Stimulated activated CD8-positive, alpha-beta memory T cell treated with anti-CD3 and anti-CD28 coated beads, Interleukin-15, amount 100 ng/mL, for 4 hours (primary cell): Measurements from ENCODE around the gene TRIO.

Experiments
- DNase-seq, 2 donors: peaks; one replicate each; pipeline ENCODE4 v3.0.0-alpha.2; 2020; ENCODE audit warnings: low read depth in 2 of 2

Gene TRIO

GRCh38 chr5:14411216-14411615, 268.1 kb downstream of the TRIO start:
- no peak for DNase-seq

DNA sequence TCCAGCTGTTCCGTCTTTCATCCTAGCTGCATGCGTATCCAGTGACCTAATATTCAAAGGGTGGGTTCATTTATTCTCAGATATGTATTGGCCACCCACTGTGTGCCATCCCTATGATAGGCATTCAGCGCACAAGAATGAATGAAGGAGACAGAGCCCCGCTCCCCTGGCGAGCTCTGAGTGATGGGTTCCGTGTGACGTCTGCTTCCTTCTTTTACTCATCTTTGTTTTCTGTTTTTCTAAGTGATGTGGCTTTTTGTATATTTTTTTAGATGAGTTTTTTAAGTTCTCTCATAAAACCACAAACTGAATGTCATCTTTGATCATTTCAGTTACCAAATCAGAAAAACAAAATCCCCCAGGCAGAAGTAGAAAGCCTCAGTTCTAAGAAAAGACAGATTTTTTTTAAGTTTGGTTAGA, 270.2 kb downstream of the TRIO start:
- no peak for DNase-seq

GRCh38 chr5:14414007-14414406, 270.9 kb downstream of the TRIO start:
- DNase-seq: no peak

DNA sequence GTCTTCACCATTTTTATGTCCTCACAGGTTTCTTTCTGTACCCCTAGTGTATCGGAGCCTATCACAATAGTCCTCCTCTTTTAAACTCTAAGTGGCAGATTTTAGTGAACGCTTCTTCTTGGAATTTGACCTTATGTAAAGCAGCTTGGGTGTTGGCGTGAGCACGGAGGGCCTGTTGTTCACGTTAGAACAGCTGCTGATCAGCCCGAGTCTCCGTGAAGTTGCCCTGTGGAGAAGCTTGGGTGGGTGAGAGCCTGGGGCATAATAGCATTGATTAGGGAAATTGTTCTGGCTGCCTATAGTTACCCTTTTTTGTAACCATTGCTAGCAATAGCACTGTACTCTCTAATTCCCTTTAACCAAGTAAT, 271.5 kb downstream of the TRIO start:
- no peak for DNase-seq

DNA sequence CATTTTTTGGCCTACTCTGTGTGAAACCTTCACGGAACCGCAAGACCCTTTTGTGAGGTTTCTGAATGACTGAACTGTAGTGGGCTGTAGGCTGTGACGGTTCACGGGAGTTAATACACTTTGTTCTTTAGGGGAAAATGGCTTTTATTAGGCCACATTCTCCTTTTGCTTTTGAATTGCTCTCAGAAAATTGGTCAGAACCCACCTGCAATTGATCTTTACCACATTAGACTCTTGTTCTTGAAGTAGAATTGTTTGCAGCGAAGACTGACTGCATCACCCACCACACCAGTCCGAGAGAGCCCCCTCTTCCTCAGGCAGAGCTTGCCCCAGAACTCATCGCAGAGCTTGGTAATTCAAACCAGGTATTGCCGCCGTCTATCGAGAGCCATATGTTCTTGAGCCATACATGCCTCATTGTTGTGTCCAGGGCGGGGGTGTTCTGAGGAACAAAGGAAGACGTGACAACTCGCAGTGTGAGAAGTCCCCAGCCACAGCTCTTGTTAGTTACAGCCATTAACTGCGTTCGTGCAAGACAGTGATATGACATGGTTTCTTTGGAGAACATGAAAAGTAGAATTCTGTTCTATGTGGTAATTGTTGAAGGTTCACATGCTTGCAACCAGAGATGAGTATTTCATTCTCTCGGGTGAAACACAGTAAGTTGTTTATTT, 272.0 kb downstream of the TRIO start:
- no peak for DNase-seq

GRCh38 chr5:14415698-14416074, 272.5 kb downstream of the TRIO start:
- DNase-seq: no peak

DNA sequence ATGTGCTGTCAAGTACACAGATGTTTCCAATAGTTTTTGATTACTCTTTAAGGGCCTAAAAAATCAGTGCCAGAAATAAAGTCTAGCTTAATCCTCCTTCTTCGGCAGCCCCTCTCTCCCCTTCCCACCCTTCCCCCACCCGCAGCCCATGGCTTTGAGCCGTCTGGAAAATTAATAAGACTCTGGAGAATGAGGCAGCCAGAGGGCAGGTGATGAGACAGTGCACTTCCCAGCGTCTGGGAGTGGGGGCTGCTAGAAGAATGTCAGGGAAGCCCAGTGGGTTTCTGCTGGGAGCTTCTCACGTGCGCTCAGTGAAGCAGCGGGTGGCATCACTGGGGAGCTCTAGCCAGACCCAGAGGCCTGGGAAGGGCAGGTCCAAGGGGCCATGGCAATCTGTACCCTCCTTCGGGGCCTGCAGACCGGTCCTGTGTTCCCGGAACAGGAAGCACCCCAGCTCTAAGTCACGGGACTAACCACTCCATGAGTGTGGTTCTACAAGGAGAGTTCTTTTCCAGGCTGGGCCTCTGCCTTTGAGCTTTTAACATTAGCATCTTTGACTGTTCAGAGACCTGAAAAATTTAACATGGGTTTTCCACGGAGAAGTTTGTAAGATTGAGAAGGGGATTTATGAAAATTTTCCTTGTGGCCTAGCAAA, 273.6 kb downstream of the TRIO start:
- no peak for DNase-seq

- DNase-seq: no peak
Measured at GRCh38 chr5:14417276-14417730, 274.2 kb downstream of the TRIO start.

DNA sequence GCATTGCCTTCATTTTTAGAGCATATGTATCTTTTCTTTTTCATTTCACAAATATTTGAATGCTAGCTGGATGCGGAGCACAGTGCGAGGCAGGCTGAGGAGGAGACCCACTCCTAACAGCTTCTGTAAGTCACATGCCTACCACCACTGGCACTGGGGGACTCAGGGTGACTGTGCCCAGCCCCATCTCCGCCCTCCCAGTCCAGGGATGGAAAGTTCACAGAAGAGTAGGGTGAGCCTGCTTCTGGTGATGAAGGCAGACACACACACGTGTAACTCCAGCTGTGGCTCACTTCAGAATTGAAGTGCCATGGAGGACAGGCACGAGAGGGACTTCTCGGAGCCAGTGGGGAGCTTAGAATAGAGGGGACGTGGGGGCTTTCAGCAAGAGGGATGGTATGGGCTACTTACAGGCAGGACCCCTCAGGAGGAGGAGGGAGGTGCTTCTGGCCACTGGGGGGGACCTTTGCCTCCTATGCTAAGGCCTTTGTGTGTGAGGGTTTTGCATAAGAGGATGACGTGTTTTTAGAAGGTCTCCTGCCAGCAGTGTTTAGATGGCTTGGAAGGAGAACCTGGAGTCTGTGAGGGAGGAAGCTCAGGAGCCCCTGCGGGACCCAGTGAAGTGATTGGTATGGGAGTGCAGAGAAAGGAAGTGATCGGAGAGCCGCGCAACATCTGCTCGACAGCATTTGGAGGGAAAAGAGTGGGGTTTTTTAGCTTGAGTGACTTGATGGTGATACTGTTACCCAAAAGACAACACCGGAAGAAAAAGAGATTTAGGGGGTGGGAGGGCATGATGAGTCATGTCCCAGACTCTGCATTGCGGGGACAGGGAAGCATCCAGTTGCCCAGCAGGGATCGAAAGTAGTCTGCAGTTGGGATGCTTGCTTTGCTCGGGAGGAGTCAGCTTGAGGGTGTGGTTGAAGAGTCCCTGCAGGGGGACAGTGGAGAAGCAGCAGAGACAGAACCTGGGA, 274.9 kb downstream of the TRIO start:
- DNase-seq: no peak

GRCh38 chr5:14419686-14420085, 276.5 kb downstream of the TRIO start:
- DNase-seq: no peak

DNA sequence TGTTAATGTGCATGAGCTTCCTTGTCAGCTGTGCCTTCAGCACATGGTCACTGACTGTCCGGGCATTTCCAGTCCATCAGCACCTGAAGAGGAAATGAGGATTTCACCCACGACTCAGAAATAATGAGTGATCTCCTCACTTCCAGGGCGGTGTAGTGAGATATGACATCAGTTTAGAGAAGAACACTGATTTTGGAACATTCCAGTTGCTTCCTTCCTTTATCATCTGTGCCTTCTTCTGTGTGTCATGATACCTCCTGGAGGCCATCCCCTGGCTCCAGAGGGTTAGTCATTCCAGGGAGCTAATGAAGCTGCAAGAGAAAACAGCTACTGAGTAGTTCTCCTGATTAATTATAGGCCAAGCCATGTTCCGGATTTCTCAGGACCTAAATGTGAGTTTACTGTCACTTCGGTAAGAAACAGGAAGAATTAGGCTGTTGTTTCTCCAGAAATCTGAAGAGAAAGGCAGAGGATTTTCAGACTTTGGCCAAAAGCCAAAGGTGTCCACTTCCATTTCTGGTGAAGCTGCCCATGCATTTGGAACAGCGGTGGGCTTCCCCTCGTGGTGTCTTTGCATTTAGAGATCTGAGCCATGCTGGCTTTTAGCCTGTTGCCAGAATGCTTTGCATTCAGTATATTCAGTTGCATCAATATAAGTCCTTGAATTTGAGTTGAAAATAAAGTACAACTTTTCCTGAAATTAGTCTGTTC, 277.1 kb downstream of the TRIO start:
- no peak for DNase-seq

DNA sequence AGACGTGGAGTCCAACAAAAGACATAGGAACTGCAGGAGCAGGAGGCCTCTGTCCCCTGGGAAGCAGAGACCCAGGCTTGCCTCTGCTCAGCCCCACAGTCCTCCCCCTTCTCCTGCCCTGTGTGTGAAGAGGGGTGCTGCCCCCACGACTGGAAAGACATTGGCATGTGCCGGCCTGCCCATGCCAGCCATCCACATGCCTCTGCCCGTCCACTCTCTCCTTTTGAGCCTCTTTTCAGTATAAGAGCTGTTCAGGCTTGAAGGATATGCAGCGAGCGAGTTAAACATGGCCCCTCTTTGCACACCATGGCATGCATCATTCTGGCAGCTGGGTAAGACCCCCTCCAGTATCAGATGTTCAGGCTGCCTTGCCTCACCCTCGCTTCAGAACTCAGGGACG, 278.7 kb downstream of the TRIO start:
- DNase-seq: no peak

GRCh38 chr5:14424011-14424685, 281.0 kb downstream of the TRIO start:
- DNase-seq: no peak

DNA sequence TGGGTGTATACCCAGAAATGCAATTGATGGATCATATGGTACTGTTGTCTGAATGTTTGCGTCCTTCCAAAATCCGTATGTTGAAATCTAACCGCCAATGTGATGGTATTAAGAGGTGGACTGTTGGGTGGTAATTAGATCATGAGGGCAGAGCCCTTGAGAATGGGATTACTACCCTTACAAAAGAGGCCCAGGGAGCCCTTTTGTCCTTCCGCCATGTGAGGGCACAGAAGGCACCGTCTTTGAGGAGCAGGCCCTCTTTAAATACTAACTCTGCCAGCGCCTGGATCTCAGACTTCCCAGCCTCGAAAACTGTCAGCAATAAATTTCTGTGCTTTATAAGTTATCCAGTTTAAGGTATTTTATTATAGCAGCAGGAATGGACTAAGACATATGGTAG, 282.4 kb downstream of the TRIO start:
- no peak for DNase-seq

DNA sequence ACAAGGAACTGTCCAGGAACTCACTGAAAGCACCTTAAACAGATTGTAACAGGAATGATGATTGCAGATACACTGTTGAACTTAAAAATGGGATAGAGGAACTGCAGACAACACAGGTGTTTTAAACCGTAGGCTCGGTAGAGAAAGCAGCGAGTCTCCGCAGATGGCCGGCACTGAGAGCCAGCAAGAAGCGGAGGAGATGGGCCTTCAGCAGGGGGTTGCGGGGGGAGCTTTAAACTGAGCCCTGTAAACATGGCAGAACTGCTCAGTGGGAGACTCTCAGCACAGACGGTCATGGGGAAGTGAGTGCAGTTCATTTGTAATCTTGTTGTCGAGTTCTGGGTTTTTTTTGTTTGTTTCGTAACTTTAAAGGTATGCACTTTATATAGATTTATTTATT, 283.4 kb downstream of the TRIO start:
- no peak for DNase-seq

- DNase-seq: no peak
Measured at GRCh38 chr5:14428302-14429081, 285.4 kb downstream of the TRIO start.

DNA sequence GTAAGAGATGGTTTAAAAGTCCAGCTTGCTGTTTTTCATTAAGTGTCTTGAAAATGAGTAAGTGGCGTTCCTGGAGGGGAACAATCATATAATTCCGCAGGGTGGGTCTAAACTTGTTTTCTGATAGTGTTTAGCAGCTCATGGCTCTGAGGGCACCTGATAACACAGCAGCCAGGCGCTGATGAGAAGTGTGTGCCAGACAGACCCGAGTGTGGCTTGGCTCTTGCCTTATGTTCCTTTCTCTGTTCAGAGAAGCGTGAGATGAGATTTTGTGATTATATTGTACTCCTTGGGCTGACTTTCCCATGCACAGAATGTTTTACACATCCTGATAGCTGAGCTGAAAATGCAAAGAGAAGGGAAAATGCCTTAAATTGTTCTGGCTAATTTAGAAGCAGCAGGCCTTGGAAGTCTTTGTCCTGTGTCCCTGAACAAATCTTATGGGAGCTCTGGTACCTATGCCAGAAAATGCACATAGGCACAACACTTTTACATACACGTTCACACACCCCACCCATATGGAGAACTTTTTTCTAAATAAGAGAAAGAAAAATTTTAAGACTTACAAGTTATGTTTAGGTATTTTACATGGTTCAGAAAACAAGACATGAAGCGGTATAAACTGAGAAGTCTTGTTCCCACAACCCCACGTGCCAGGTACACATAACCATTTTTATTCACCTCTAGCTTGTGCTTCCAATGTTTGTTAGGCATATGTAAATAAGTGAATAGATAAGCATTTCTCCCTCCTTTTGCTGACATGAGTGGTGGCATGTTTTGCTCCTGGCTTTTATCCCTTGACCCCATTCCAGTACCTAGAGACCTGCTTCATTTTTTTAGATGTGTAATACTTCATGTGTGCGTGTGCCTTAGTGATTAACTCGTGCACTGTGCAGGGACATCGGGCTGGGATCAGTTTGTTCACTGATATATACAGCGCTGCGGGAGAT, 286.2 kb downstream of the TRIO start:
- DNase-seq: no peak

DNA sequence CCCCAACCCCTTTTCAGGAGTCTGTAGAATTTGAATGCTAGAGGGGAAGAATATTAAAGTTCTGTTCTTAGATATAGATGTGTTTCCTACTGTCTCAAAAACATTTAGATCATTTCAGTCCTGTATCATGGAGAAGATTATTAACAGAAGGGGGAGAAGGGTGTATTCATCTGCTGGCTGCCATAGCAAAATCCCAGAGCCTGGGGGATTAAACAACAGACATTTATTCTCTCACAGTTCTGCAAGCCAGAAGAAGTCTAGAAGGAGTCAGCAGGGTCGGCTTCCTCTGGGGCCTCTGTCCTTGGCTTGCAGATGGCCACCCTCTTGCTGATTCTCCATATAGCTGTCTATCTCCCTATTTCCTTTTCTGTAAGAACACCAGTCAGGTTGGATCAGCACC, 288.4 kb downstream of the TRIO start:
- no peak for DNase-seq

DNA sequence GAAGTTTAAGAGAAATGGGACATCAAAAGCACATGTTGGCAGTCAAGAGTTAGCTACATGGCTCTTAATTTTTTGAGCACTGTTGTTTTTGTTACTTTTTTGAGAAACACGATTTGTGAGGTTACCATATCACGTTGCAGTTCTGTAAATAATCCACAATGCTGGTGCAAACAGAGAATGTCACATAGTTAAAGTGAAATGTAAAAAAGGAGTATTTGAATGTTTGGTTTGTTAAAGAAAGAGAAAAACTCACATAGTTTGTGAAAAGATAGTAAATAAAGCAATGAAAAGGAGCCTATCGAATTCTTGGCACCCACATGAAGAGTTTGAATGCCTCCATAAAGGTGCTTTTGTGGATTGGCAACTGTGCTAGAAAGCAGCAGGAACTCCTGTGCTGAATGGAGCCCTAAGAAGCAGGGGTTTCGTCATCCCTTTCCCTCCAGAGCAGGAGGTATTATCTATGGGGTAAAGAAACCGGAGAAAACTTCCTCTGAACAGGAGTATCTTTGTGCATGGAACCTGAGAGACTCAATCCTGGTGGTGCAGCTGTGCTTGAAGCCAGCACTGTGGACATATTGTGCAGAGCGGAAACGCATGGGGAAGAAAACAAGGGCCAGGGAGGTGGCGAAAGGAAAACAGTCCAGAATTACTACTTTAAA, 289.9 kb downstream of the TRIO start:
- no peak for DNase-seq
